Loucy (cell line): ENCODE data around the gene SDF4.

Source experiments
- H2AFZ ChIP-seq: fragments of 200-600 bp; sonication (generic); 2 replicates; pipeline ENCODE4 v1.6.0; 2016; ENCODE audit warnings: antibody characterized with exemption, mild to moderate bottlenecking, low read length, moderate library complexity
- H3F3A ChIP-seq: fragments of 200-600 bp; 2 replicates; pipeline ENCODE4 v1.6.0; 2016; ENCODE audit warnings: antibody characterized with exemption, low read depth, mild to moderate bottlenecking
- H3K27me3 ChIP-seq: fragments of 200-600 bp; sonication (generic); 2 replicates; pipeline ENCODE4 v1.6.1; 2014; ENCODE audit warnings: low read length, mild to moderate bottlenecking; ENCODE audit not compliant: insufficient read depth, poor library complexity, severe bottlenecking
- H3K36me3 ChIP-seq: fragments of 200-600 bp; sonication (generic); 2 replicates; pipeline ENCODE4 v1.6.1; 2016; ENCODE audit warnings: low read length; ENCODE audit not compliant: insufficient read depth
- H3K4me1 ChIP-seq: fragments of 200-600 bp; sonication (generic); 2 replicates; pipeline ENCODE4 v1.5.1; 2014; ENCODE audit warnings: low read length, mild to moderate bottlenecking; ENCODE audit not compliant: insufficient read depth, poor library complexity, severe bottlenecking
- H3K4me2 ChIP-seq: fragments of 200-600 bp; sonication (generic); 2 replicates; pipeline ENCODE4 v1.6.0; 2014; ENCODE audit warnings: antibody characterized with exemption, low read length, low read depth, mild to moderate bottlenecking; ENCODE audit not compliant: poor library complexity, severe bottlenecking
- H3K4me3 ChIP-seq: fragments of 200-600 bp; sonication (generic); 2 replicates; pipeline ENCODE4 v1.5.1; 2014; ENCODE audit warnings: low read length, mild to moderate bottlenecking, mixed read lengths; ENCODE audit not compliant: poor library complexity, severe bottlenecking
- H3K79me2 ChIP-seq: fragments of 200-600 bp; sonication (generic); 2 replicates; pipeline ENCODE4 v1.6.1; 2014; ENCODE audit warnings: low read length; ENCODE audit not compliant: insufficient read depth
- H3K9ac ChIP-seq: fragments of 200-600 bp; sonication (generic); 2 replicates; pipeline ENCODE4 v1.6.0; 2014; ENCODE audit warnings: mild to moderate bottlenecking, low read depth, low read length, moderate library complexity; ENCODE audit not compliant: poor library complexity, severe bottlenecking
- H3K9me2 ChIP-seq: fragments of 200-600 bp; sonication (generic); replicated peaks from 2 replicates; pipeline ENCODE4 v1.6.1; 2016; ENCODE audit warnings: low read depth, low read length, mixed read lengths
- H3K9me3 ChIP-seq: fragments of 200-600 bp; sonication (generic); 2 replicates; pipeline ENCODE4 v1.6.1; 2014; ENCODE audit warnings: mild to moderate bottlenecking, antibody characterized with exemption, low read length, low read depth; ENCODE audit not compliant: insufficient read depth
- H4K20me1 ChIP-seq: fragments of 200-600 bp; sonication (generic); 2 replicates; pipeline ENCODE4 v1.6.0; 2014; ENCODE audit warnings: antibody characterized with exemption, low read length, mild to moderate bottlenecking; ENCODE audit not compliant: insufficient read depth, poor library complexity, severe bottlenecking
- EZH2phosphoT487 ChIP-seq: fragments of 200-600 bp; IDR thresholded peaks from 2 replicates; pipeline ENCODE4 v1.6.1; 2018; ENCODE audit warnings: antibody characterized with exemption, mild to moderate bottlenecking, moderate library complexity, borderline replicate concordance
- TF ChIP-seq, protein P1 (sequence below): fragments of 200-600 bp; sonication (generic); conservative IDR thresholded peaks from 2 replicates; pipeline ENCODE4 v1.5.1; 2014; ENCODE audit warnings: mild to moderate bottlenecking, antibody characterized with exemption, low read length

The SDF4 gene

GRCh38 chr1:1173061-1173792 is 58.6 kb downstream of the SDF4 start:
- Histone ChIP-seq H3K4me3 (no peak overlapping the region), H3K36me3 (no peaks in the 10 kb centered on the region), H4K20me1 (no peaks in the 10 kb centered on the region), H3K9me3 (no peaks in the 10 kb centered on the region), H3K9me2 (no peaks in the 10 kb centered on the region), H3K79me2 (no peaks in the 10 kb centered on the region), H3F3A (no peaks in the 10 kb centered on the region), H3K9ac (no peak overlapping the region), H3K4me1 (no peaks in the 10 kb centered on the region), H3K4me2 (no peak overlapping the region), H2AFZ (no peak overlapping the region), H3K27me3 (no peaks in the 10 kb centered on the region)
- no peak for TF ChIP-seq EZH2phosphoT487
- TF ChIP-seq, protein P1, sequence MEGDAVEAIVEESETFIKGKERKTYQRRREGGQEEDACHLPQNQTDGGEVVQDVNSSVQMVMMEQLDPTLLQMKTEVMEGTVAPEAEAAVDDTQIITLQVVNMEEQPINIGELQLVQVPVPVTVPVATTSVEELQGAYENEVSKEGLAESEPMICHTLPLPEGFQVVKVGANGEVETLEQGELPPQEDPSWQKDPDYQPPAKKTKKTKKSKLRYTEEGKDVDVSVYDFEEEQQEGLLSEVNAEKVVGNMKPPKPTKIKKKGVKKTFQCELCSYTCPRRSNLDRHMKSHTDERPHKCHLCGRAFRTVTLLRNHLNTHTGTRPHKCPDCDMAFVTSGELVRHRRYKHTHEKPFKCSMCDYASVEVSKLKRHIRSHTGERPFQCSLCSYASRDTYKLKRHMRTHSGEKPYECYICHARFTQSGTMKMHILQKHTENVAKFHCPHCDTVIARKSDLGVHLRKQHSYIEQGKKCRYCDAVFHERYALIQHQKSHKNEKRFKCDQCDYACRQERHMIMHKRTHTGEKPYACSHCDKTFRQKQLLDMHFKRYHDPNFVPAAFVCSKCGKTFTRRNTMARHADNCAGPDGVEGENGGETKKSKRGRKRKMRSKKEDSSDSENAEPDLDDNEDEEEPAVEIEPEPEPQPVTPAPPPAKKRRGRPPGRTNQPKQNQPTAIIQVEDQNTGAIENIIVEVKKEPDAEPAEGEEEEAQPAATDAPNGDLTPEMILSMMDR = no peak

- Histone ChIP-seq H3K36me3 (no peaks in the 10 kb centered on the region), H3F3A (no peaks in the 10 kb centered on the region), H3K4me3 (no peak overlapping the region), H3K9me2 (no peaks in the 10 kb centered on the region), H3K9ac (no peak overlapping the region), H2AFZ (no peak overlapping the region), H4K20me1 (no peaks in the 10 kb centered on the region), H3K4me1 (no peaks in the 10 kb centered on the region), H3K9me3 (no peaks in the 10 kb centered on the region), H3K27me3 (no peaks in the 10 kb centered on the region), H3K4me2 (no peak overlapping the region), H3K79me2 (no peaks in the 10 kb centered on the region)
- TF ChIP-seq, protein P1 = no peak
- TF ChIP-seq EZH2phosphoT487 = no peak
Observed at GRCh38 chr1:1171546-1172340, 60.1 kb downstream of the SDF4 start.

GRCh38 chr1:1171161-1171545 is 60.6 kb downstream of the SDF4 start:
- H3K4me2 ChIP-seq = no peak overlapping the region
- H3F3A ChIP-seq = no peaks in the 10 kb centered on the region
- H3K9me2 ChIP-seq = no peaks in the 10 kb centered on the region
- no peak overlapping the region for H2AFZ ChIP-seq
- TF ChIP-seq EZH2phosphoT487 = no peak
- TF ChIP-seq, protein P1 = no peak
- H3K9ac ChIP-seq = no peak overlapping the region
- H3K4me3 ChIP-seq = no peak overlapping the region
- no peaks in the 10 kb centered on the region for H3K36me3 ChIP-seq
- no peaks in the 10 kb centered on the region for H3K79me2 ChIP-seq
- no peaks in the 10 kb centered on the region for H3K27me3 ChIP-seq
- peaks cover under 1% of the 10 kb centered on the region for H3K4me1 ChIP-seq
- H4K20me1 ChIP-seq = no peaks in the 10 kb centered on the region
- no peaks in the 10 kb centered on the region for H3K9me3 ChIP-seq
